HL-60 (cell line): Measurements from ENCODE around the gene CDH6.

Source experiments
- DNase-seq, 2 experiments: peaks; one replicate each; pipeline ENCODE4 v3.0.0-alpha.2; 2010 to 2020; ENCODE audit warnings: low read depth in 1 of 2, low spot score in 1 of 2
- H3K27ac ChIP-seq: fragments of 250-450 bp; sonication (Bioruptor Pico); replicated peaks from 2 replicates; pipeline ENCODE4 v1.5.1; 2020; ENCODE audit warnings: mild to moderate bottlenecking, moderate library complexity
- H3K27me3 ChIP-seq: fragments of 250-450 bp; sonication (Bioruptor Pico); 2 replicates; pipeline ENCODE4 v1.5.1; 2021; ENCODE audit warnings: mild to moderate bottlenecking, moderate library complexity; ENCODE audit not compliant: insufficient read depth, poor library complexity, severe bottlenecking
- H3K4me3 ChIP-seq: replicated peaks from 2 replicates; pipeline ENCODE4 v1.5.1; 2011; ENCODE audit warnings: mild to moderate bottlenecking, control low read depth, low read length; ENCODE audit not compliant: insufficient read depth
- CTCF ChIP-seq: IDR thresholded peaks from one replicate; pipeline ENCODE4 v1.5.1; 2011; ENCODE audit warnings: low read length, control low read depth, inconsistent platforms; ENCODE audit not compliant: insufficient read depth
- GABPA ChIP-seq: IDR thresholded peaks from 2 replicates; pipeline ENCODE4 v1.6.1; 2012; ENCODE audit warnings: low read depth
- POLR2AphosphoS5 ChIP-seq: IDR thresholded peaks from 2 replicates; pipeline ENCODE4 v1.6.1; 2012; ENCODE audit warnings: low read depth
- REST ChIP-seq: IDR thresholded peaks from 2 replicates; pipeline ENCODE4 v1.6.1; 2012; ENCODE audit warnings: low read depth; ENCODE audit not compliant: insufficient replicate concordance
- SPI1 ChIP-seq: IDR thresholded peaks from 2 replicates; pipeline ENCODE4 v1.6.1; 2012; ENCODE audit warnings: low read depth, mild to moderate bottlenecking, borderline replicate concordance

Gene CDH6

GRCh38 chr5:31300501-31300900 is 107.0 kb downstream of the CDH6 start:
- TF ChIP-seq GABPA (no peak), POLR2AphosphoS5 (no peak), SPI1 (no peak), REST (no peak), CTCF (no peak)
- DNase-seq = no peak
- Histone ChIP-seq H3K4me3 (no peak overlapping the region), H3K27me3 (no peaks in the 10 kb centered on the region), H3K27ac (no peak overlapping the region)

GRCh38 chr5:31301833-31302232 is 108.3 kb downstream of the CDH6 start:
- Histone ChIP-seq H3K27me3 (no peaks in the 10 kb centered on the region), H3K27ac (no peak overlapping the region), H3K4me3 (no peak overlapping the region)
- no peak for DNase-seq
- TF ChIP-seq REST (no peak), SPI1 (no peak), CTCF (no peak), GABPA (no peak), POLR2AphosphoS5 (no peak)

GRCh38 chr5:31303688-31304087 is 110.2 kb downstream of the CDH6 start:
- no peak for DNase-seq
- no peak overlapping the region for H3K27ac ChIP-seq
- H3K4me3 ChIP-seq = no peak overlapping the region
- TF ChIP-seq REST (no peak), GABPA (no peak)
- H3K27me3 ChIP-seq = no peaks in the 10 kb centered on the region

- no peak for TF ChIP-seq POLR2AphosphoS5
- no peak for TF ChIP-seq REST
- no peak for TF ChIP-seq SPI1
- TF ChIP-seq GABPA = no peak
- no peak for TF ChIP-seq CTCF
- Histone ChIP-seq H3K27ac (no peak overlapping the region), H3K4me3 (no peak overlapping the region), H3K27me3 (no peaks in the 10 kb centered on the region)
- no peak for DNase-seq
Observed at GRCh38 chr5:31317665-31318064, 124.2 kb downstream of the CDH6 start.
